Measurements from ENCODE around the gene CLMP.
A peak's percentile ranks its signal among the peaks of the same experiment; 100 is the strongest.
"Not testable (repeated sequence)": the region's sequence is repeated elsewhere in the genome, so short reads cannot be mapped to it uniquely, and the experiment has no call there.

Gene CLMP

DNA sequence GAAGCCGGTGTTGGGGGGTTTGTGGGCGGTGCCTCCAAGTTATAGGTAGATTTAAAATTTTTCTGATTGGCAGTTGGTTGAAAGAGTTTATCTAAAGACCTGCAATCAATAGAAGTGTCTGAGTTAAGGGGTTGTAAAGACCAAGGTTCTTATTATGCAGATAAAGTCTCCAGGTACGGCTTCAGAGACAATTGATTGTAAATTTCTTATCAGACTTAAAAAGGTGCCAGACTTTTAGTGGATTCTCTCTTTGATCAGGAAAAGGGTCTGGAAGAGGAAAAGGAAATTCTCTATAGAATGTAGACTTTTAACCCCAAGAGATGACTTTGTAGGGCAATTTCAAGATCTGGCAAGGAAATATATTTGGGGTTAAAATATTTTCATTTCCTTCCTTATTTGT, 25.2 kb downstream of the CLMP start:
- DNase-seq = no peak

DNA sequence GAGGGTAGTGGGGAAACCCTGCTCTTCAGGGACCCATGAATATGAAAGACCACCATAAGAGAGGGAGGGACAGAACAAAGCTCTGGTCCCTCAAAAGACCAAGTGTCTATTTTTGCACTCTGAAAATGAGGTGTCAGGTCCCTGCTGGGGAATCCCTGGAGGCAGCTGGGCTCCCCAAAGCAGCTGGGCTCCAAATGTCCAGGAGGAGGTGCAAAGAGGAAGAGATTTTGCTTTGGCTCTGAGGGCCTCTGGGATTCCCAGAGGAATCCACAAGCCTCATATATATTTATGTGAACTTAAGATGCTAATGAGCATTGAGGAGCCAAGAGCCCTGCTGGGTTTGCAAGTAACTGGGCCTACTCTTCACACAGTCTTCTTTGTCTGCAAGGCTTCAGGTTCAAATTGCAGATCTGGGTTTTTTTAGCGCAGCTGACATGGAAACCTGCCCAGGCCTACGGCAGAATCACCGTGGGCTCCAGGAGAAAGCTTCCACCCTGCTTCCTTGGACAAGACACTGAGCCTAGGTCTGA, 26.0 kb downstream of the CLMP start:
- DNase-seq = no peak

DNA sequence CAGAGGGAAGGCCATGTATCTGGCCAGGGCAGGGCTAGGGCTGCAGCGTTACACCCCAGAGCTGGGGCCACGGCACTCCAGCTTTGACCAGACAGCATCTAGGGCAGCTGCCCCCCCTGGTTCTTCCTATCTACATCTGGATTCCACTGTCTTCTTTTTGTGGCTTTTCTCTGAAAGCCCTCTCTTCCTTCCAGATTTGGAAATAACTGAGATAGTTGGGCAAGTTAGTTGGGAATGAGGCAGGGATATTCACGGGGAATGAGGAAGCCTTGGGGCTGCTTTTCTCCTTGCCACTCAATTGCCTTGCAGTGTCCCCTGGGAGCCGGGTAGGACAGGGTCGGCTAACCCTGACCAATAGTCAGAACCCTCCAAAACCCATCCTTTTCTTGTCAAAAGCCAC, 26.8 kb downstream of the CLMP start:
- no peak for DNase-seq

DNA sequence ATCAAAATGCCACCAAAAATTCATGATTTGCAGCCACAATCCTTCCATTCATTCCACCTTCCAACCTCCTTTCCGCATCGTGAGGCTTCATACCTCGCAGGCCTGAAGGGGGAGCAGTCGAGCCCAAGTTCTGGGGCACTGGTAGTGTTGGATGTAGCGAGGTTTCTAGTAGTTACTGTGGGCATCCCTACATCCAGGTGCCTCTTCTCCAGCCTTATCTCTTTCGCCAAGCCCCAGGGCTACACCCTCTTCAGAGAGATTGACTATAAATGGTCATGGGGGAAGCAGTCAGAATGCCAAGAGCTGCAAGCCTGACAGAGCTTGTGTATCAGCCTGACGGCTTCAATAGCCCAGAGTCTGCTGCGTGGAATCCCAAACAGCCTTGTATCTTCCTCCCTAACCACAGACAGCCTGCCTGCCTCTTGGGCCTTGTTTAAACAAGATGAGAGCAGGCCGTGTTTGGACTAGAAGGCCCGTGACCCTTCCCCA, 28.9 kb downstream of the CLMP start:
- DNase-seq = peak; percentile 39

DNA sequence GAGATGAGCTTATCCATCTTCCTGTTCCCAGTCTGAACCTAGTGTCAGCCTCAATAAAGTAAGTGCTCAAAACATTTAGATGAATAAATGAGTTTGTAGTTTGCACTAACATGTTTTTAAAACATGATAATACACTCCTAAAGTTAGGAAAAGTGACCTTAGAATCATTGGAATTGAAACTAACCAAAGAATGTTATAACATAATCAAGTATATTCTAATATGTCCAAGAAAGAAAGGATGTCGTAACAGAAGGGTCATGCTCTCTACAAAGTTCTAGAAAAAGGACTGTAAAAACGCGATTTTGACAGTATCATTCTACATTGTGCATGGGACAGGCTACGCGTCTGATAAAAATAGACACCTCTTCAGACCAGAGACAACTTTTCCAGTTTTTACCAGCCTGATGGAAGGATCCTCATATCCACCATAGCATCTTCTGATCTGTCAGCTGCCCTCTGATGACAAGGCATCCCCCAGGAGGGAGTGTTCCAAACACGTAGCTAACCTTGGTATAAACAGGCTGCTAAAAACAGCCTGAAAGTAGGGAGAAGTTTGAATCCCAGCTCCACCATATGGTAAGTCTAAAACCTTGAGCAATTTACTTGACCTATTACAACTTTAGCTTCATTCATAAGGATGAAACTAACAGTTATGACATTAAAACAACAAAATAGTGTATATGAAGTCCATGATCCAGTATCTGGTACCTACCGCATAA, 30.2 kb downstream of the CLMP start:
- no peak for DNase-seq

DNA sequence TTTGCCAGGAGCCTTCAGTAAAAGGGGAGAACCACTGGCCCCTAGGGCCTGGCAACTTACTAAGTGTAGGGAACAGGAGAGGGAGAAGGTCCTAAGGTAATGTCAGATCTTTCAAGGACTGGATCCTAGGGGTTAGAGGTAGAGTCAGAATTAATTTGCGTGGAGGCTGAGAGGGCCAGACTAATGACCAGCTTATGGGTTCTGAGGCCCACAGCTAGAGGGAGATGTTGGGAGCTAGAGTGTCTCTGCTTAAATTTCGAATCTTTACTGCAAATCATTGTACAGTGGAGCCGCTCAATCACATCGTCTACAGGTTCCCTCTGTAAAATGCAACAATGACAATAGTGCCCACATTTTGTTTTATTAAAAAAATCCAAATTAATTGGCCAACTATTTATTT, 31.4 kb downstream of the CLMP start:
- DNase-seq = no peak

DNA sequence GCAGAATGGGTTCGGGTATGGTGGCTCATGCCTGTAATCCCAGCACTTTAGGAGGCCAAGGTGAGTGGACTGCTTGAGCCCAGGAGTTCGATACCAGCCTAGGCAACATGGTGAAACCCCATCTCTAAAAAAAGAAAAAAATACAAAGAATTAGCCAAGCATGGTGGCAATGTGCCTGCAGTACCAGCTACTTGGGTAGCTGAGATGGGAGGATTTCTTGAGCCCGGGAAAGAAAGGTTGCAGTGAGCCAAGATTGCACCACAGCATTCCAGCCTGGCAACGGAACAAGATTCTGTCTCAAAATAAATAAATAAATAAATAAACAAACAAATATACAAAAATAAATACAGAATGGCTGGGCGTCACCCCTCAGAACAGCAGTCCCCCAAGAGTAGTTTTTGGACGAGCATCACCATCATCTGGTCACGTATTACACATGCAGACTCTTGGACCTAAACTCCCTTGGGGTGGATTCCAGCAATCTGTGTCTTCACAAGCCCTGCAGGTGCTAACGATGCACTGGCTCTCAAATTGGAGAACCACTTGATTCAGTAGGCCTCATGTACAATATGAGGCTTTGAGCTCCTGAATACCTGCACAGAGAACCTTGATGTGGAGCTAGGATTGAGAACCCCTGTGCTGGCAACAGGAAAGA, 33.5 kb downstream of the CLMP start:
- DNase-seq = no peak

DNA sequence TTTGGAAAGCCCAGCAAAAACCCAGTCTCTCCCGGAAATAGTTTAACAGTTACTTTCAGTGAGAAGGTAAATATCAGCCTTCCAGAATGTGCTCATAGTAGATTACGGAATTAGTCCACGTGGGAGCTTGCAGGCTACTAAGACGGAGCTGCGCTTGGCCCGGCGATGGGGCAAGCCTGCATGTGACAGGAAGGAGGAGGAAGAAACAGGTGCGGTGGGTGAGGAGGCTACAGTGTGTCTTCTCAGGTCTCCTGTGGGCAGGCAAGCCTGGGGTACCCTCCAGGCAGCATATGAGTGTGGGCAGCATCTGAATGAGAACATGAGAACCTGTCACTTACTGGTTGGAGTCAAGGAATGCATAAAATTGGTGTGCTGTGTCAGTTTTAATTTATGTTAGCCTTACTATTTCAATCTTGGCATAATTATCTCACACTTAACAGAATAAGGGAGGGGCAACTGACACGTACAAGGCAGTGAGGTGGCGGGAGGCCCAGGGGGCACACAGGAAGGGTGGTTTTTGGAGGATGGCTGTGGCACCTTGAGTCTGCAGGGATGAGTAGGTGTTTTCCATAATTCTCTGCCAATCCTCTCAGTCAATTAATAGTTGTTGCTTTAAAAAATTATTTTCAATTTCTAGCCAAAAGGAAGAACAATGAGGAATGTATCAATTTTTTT, 35.7 kb downstream of the CLMP start:
- DNase-seq = no peak

DNA sequence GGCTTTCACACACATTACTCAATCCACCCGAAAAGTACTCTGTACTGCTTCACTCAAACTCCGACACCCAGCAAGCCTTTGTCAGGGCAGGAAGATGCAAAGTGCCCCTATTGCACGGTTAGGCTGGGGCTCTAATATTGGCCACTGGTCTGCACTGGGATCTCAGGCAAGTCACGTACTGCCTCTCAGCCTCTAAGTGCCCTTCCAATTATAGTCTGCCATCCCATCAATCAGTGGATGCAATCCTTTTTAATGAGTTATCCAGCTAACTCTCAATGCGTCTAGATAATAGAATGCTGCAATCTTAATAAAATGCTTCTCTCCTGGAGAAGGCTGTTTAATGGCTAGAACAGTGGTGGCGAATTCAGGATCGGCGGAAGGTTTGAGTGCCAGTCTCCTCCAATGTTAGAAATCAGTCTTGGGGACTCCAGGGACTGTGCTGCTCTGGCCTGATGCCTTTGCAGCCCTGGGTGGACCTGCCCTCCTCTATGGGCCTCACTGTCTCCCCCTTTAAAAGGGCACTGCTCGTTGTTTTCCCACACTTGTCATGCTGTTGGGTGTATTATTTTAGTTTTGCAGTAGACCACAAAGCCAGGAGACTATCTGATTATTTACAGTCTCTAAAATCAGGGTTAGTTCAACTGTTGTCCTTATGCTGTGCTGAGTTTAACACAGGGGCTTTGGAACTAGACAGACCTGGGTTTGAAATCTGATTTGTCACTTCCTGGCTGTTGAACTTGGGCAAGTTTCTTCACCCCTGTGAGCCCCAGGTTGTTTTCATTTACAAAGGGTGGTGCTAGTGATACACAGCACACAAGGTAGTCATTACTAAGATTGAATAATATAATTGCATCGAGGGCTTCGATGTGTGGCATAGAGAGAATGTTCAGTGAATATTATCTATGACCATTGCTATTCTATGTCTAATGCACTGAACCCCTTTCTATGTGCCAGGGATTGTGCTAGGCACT, 36.7 kb downstream of the CLMP start:
- no peak for DNase-seq

DNA sequence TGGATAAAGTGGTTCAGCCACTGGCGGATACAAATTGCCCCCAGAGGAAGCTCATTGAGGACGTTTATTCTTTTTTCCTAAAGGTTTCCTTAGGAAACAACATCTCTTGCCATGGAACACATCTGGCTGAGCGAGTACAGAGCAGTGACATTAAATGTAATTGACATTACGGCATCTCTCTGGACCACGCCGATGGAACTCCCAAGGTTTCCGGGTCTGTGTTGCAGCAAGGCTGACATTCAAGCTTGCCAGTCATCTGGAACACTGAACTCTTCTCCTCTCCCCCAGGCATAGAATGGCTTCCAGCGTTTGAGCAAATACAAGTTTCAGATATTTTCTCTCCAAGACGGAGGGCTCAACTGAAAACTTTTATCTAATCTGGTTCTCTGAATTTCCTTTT, 42.1 kb downstream of the CLMP start:
- DNase-seq = no peak

DNA sequence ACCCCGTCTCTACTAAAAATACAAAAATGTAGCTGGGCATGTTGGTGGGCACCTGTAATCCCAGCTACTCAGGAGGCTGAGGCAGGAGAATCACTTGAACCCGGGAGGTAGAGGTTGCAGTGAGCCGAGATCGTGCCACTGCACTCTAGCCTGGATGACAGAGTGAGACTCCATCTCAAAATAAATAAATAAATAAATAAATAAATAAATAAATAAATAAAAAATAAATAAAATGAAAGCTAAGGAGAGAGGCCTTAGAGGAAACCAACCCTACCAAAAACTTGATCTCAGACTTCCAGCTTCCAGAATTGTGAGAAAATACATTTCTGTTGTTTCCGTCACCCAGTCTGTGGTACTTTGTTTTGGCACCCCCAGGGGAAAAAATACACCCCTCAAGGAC, 42.7 kb downstream of the CLMP start:
- DNase-seq = not testable (repeated sequence)

DNA sequence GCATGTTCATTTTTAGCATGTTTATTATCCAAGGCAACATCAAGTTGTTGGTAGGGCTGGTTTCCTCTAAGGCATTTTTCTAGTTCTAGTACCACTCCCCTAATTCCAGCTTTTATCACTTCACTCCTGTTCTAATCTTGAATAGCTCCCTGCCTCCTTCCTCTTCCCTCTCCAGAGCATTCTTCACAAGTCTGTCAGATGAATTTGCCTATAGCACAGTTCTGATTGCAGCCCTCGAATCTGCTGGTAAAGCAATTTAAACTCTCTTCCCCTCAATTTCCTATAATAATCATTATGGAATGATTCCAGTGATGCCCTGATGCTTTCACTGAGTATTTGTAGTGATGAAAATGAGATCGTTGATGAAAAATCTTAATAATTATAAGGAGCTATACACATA, 43.3 kb downstream of the CLMP start:
- DNase-seq = no peak

DNA sequence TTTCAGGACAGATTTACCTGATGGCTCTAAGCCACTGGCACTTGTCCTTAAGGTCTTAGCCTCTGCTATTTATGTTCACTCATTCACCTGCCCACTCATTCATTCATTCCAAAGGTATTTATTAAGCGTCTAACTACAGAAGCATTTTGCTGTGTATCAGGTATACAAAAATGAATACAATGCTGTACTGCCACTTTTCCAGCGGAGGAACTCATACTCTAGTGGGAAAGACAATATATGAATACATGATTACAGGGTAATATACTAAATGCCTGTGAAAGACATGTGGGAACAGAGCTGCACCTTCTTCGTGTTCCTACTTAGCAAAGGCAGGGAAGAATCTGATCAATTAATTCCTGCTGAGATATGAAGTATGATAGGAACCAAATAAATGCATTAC, 43.7 kb downstream of the CLMP start:
- DNase-seq = no peak

DNA sequence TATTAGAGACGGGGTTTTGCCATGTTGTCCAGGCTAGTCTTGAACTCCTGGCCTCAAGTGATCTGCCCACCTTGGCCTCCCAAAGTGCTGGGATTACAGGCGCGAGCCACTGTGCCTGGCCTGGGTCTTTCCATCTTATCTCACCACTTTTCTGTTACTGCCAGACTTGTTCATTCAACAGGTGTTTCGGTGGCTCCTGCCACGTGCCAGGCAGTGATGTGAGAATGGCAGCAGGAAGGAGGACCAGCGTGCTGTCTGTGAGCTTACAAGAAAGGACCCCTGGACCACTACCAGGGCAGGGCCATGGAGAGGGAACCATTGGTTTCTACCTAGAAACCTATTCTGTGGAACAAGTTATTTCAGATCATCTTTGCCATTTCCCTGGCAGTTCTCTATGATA, 44.2 kb downstream of the CLMP start:
- no peak for DNase-seq

DNA sequence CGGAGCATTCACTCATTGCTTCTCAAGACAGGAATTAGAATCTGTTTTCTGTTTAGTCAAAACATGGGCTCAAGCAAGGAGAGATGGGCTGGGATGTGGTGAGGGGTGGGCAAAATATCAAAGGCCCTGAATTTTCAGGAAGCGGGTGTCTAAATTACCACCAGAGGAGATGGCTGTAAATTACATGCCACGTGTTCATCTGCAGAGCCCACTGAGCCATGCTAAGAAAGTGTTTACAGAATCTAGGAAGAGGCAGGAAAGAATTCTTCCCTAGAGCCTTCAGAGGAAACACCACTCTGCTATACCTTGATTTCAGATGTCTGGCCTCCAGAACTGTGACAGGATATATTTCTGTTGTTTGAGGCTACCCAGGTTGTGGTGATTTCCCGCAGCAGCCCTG, 46.1 kb downstream of the CLMP start:
- no peak for DNase-seq

DNA sequence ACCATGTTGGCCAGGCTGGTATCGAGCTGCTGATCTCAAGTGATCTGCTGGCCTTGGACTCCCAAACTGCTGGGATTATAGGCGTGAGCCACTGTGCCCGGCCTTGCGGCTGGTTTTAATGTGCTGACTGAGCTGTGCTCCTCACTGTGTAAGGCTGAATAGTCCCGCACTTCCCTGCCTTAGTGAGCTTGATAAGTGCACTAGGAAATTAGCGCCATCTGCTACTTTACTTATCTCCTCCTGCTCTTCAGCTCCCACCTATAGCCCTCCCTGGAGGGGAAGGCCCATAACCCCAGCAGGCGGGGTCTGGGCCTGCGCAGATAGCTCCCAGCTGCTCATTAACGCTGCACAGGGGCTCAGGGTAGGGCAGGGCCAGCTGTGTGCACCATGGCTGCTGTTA, 49.4 kb downstream of the CLMP start:
- peak; percentile 41 for DNase-seq

DNA sequence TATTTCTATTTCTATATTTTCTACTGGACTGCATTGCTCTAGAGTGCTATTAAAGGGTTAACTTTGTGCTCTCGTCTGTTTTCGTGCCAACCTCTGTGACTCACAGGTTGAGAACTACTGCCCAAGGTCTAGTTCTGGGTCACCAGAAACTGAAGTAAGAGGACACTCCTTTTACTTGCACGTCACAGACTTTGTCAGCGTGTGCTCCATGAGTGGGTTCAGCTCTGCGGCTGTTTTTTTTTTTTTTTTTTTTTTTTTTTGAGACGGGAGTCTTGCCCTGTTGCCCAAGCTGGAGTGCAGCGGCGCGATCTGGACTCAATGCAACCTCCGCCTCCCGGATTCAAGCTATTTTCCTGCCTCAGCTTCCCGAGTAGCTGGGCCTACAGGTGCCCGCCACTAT, 49.8 kb downstream of the CLMP start:
- DNase-seq = no peak

DNA sequence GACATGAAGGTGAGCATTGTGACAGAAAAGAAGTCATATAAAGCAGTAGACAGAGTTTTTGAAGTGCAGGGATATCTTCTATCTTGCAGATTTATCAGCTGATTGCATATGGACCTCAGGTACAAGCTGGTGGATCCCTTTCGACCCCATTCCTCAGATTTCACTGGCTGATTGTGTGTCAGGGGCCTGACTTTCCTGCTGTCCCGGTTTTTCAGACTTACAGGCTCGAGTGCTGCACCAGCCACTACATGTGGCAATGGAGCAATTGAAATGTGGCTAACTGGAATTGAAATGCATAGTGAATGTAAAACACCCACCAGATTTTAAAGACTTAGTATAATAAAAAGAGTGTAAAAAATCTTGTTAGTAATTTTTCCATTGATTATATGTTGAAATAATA, 50.3 kb downstream of the CLMP start:
- DNase-seq = no peak

DNA sequence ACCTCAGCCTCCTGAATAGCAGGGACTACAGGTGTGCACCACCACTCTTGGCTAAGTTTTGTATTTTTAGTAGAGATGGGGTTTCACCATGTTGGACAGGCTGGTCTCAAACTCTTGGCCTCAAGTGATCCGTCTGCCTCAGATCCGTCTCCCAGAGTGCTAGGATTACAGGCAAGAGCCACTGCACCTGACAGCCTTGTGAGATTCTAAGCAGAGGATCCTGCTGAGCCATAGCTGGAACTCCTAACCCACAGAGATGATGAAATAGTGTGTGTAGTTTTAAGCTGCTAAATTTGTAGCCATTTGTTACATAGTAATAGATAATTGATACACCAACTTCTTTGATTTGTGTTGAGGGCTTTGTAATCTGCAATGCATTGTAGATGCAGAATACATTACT, 51.1 kb downstream of the CLMP start:
- DNase-seq = no peak

DNA sequence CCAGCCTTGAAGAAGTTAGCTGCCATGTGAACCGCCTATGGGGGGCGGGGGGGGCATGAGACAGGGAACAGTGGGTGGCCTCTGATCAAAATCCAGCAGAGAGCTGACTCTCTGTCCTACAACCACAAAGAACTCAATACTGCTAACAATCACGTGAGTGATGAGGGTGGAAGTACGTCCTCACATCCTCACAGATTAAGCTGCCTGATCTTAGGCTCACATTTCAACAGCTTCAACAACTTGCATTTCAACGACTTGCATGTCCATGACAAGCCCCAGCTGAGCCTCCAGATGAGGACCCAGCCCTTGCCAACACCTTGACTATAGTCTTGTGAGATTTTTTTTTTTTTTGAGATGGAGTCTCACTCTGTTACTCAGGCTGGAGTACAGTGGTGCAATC, 51.6 kb downstream of the CLMP start:
- DNase-seq = no peak

DNA sequence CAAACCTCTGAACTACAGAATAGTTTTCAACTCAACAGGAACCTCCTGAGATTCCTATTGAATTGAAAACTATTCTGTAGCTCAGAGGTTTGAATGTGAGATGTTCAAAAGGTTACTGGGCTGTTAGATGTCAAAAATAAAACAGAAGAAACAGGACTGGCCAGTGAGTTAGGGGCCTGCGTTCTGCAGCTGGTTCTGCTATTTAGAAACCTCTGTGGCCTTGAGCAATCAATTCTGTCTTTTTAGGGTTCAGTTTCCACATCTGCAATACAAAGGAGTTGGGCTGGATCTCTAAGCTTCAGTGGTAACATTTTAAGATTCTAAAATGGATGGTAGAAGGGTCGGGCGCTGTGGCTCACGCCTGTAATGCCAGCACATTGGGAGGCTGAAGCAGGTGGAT, 55.8 kb downstream of the CLMP start:
- DNase-seq = no peak

Data from right kidney (tissue), 1 donor.